Tibial nerve (tissue), 4 donors: ENCODE results near the gene SMYD3. TPM values are rescaled to one million over a fixed set of nuclear protein-coding genes. Genes with fewer than 3 reads are reported as not detected.

Experiments used
- DNase-seq, 2 donors: peaks; one replicate each; pipeline ENCODE4 v3.0.0-alpha.2; 2019; ENCODE audit warnings: low spot score in 2 of 2
- H3K27ac ChIP-seq, 4 donors: fragments of 200-600 bp; sonication (generic) in 3 of 4; one replicate each; pipeline ENCODE4 v1.5.1; 2017 to 2019; ENCODE audit warnings: mild to moderate bottlenecking in 1 of 4
- H3K27me3 ChIP-seq, 2 donors: fragments of 200-600 bp; sonication (generic) in 1 of 2; one replicate each; pipeline versions ENCODE4 v1.5.1 to v1.6.0; 2017 to 2019
- H3K36me3 ChIP-seq, 3 donors: fragments of 200-600 bp; sonication (generic); one replicate each; pipeline ENCODE4 v1.5.1; 2018 to 2019
- H3K4me1 ChIP-seq, 4 donors: fragments of 200-600 bp; sonication (generic) in 3 of 4; one replicate each; pipeline ENCODE4 v1.5.1; 2017 to 2019
- H3K4me3 ChIP-seq, 4 donors: fragments of 200-600 bp; sonication (generic) in 3 of 4; one replicate each; pipeline ENCODE4 v1.5.1; 2017 to 2019; ENCODE audit warnings: mild to moderate bottlenecking in 1 of 4, moderate library complexity in 1 of 4
- H3K9me3 ChIP-seq, 4 donors: fragments of 200-600 bp; sonication (generic) in 3 of 4; one replicate each; pipeline ENCODE4 v1.5.1; 2017 to 2019
- EP300 ChIP-seq, 2 donors: sonication (generic); formaldehyde crosslinking; IDR thresholded peaks; one replicate each; pipeline ENCODE4 v1.6.1; 2017; ENCODE audit warnings: antibody characterized with exemption in 2 of 2, mild to moderate bottlenecking in 1 of 2
- POLR2A ChIP-seq, 2 donors: fragments of 450-650 bp; IDR thresholded peaks; one replicate each; pipeline ENCODE4 v1.6.1; 2017; ENCODE audit warnings: antibody characterized with exemption in 2 of 2, mild to moderate bottlenecking in 2 of 2, moderate library complexity in 2 of 2
- WGBS, 2 donors: methylation state at CpG; one replicate each; pipeline ENCODE4 v1.1.5; 2018; 5-methylcytosine and 5-hydroxymethylcytosine counted together
- total RNA-seq, 4 donors: library from RNA; depleted of rRNA; stranded (reverse); fragments of >200 nt; gene quantifications; one replicate each; pipeline ENCODE4 v1.1.0, GENCODE V29; 2016
- TF ChIP-seq, protein P1 (sequence below), 5 experiments: fragments of 200-600 bp in 3 of 5; fragments of 450-650 bp in 2 of 5; sonication (generic) in 3 of 5; IDR thresholded peaks; one replicate each; pipeline ENCODE4 v1.5.1; 2016 to 2019; ENCODE audit warnings: antibody characterized with exemption in 5 of 5, mild to moderate bottlenecking in 3 of 5, moderate library complexity in 2 of 5

The SMYD3 gene
- total RNA-seq, 4 donors from 2014 or later, result 22.2 to 30.3 (median 27.0) TPM

DNA sequence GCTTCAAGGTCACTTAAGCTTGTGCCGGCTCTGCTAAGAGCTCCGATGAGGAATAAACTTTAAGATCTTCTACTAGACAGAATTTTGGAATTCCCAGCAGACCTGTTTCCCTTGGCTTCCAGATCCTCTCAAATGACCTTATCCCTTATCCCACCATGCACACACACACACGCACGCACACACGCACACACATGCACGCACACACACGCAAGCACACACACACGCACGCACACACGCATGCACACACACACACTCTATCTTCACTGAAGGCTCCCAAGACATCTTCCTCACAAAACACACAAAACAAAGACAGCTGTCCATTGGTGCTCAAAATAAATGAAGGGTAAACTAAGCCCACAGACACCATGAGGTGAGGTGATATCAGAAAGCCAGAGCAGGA, 692.4 kb downstream of the SMYD3 start:
- H3K27ac ChIP-seq, result no peak overlapping the region
- no peaks in the 10 kb centered on the region for H3K36me3 ChIP-seq
- DNase-seq, result no peak
- TF ChIP-seq POLR2A (IDR thresholded peaks at IDR 0.05), result no peak
- TF ChIP-seq, protein P1, sequence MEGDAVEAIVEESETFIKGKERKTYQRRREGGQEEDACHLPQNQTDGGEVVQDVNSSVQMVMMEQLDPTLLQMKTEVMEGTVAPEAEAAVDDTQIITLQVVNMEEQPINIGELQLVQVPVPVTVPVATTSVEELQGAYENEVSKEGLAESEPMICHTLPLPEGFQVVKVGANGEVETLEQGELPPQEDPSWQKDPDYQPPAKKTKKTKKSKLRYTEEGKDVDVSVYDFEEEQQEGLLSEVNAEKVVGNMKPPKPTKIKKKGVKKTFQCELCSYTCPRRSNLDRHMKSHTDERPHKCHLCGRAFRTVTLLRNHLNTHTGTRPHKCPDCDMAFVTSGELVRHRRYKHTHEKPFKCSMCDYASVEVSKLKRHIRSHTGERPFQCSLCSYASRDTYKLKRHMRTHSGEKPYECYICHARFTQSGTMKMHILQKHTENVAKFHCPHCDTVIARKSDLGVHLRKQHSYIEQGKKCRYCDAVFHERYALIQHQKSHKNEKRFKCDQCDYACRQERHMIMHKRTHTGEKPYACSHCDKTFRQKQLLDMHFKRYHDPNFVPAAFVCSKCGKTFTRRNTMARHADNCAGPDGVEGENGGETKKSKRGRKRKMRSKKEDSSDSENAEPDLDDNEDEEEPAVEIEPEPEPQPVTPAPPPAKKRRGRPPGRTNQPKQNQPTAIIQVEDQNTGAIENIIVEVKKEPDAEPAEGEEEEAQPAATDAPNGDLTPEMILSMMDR (IDR thresholded peaks at IDR 0.05), result no peak
- TF ChIP-seq EP300 (IDR thresholded peaks at IDR 0.05), result no peak
- H3K4me3 ChIP-seq, result no peak overlapping the region
- no peaks in the 10 kb centered on the region for H3K27me3 ChIP-seq
- 78 to 86% methylated on average over 10 of the region's 10 CpGs for WGBS, 2 donors
- H3K4me1 ChIP-seq, result no peaks in the 10 kb centered on the region
- H3K9me3 ChIP-seq, result no peaks in the 10 kb centered on the region

DNA sequence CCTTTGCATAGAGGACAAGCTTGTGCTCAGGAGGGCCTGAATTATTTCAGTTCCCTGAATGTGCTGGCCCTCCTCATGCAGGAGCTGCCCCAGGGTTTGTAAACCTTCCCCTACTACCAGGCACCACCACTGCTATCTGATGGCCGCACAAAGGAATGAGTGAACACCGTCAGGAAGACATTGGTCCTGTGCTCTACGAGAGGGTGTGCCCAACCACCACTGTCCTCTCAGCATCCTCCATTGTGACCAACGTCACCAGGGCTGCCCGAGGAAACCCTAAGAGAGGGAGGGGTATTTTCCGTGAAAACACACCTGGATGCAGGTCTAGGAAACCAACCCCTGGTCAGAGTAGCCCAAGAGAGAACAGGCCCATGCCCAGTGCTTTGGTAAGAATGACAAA, 694.8 kb downstream of the SMYD3 start:
- WGBS, 2 donors, result 89 to 96% methylated on average over 6 of the region's 6 CpGs
- H3K36me3 ChIP-seq, result no peaks in the 10 kb centered on the region
- TF ChIP-seq EP300 (IDR thresholded peaks at IDR 0.05) (no peak), POLR2A (IDR thresholded peaks at IDR 0.05) (no peak)
- TF ChIP-seq, protein P1 (IDR thresholded peaks at IDR 0.05), result no peak
- H3K27me3 ChIP-seq, result no peaks in the 10 kb centered on the region
- DNase-seq, result no peak
- H3K9me3 ChIP-seq, result no peaks in the 10 kb centered on the region
- no peak overlapping the region for H3K27ac ChIP-seq
- H3K4me1 ChIP-seq, result peaks cover 0 to 2% (median 0%) of the 10 kb centered on the region in 4 donors
- no peak overlapping the region for H3K4me3 ChIP-seq

DNA sequence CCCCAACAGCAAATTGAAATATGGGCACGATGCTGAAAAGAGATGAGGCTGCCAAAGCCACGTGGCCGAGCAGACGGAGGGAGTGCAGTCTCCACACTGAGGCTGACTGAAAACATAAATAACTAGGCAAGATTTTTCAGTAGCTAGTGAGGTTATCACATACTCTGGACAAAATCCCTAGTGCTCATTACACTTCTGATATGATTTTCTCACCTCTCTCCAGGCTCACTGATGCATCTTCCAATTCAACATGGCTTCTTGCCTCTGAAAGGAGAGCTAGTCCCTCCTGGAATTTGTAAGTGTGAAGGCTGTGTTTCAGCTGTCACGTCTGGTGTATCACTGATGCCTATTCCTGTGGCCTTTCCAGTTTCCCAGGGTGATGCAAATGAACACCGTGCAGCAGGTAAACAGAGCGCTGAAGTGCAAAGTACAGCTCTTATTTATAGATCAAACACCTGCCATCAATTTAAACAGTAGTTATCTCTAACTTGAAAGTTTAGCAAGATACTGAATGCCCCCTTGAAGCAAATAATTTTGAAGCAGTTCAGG, 696.2 kb downstream of the SMYD3 start:
- 49 to 55% methylated on average over 7 of the region's 7 CpGs for WGBS, 2 donors
- Histone ChIP-seq H3K27ac (no peak overlapping the region), H3K4me3 (no peak overlapping the region), H3K36me3 (no peaks in the 10 kb centered on the region), H3K4me1 (peaks cover 0 to 6% (median 0%) of the 10 kb centered on the region in 4 donors), H3K27me3 (no peaks in the 10 kb centered on the region), H3K9me3 (no peaks in the 10 kb centered on the region)
- TF ChIP-seq EP300 (IDR thresholded peaks at IDR 0.05) (no peak), POLR2A (IDR thresholded peaks at IDR 0.05) (no peak)
- TF ChIP-seq, protein P1 (IDR thresholded peaks at IDR 0.05), result no peak
- DNase-seq, result no peak

DNA sequence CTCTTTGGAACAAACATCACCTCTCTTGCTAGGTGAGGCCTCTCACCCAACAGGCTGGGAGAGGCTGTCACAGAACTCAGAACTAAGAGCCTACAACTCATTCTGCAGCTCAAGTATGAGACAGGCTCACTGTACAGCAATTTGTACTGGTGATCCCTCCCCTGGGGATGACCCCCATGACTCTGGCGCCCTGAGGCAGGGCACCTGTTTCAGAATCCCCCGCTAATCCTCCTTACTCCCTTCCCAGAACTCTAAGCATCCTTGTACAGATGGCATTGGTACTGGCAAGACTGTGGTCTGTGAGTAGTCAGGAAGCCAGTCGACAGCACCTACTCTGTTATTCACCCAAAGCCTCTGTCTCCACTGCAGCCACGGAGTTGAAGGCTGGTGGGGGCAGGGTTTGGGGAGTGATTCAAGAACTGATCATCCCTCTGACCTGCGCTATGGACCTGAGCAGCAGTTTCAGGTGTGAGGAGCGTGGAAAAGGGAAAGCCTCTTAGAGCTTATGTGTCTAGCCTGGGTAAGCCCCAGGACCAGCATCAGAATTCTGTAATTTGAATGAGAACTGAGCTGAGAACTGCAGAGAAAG, 696.8 kb downstream of the SMYD3 start:
- H3K4me1 ChIP-seq, result peaks cover 0 to 6% (median 0%) of the 10 kb centered on the region in 4 donors
- H3K4me3 ChIP-seq, result no peak overlapping the region
- no peaks in the 10 kb centered on the region for H3K9me3 ChIP-seq
- DNase-seq, result no peak
- WGBS, 2 donors, result 80 to 82% methylated on average over 6 of the region's 6 CpGs
- no peak for TF ChIP-seq EP300 (IDR thresholded peaks at IDR 0.05)
- TF ChIP-seq, protein P1 (IDR thresholded peaks at IDR 0.05), result no peak
- TF ChIP-seq POLR2A (IDR thresholded peaks at IDR 0.05), result no peak
- no peaks in the 10 kb centered on the region for H3K36me3 ChIP-seq
- H3K27ac ChIP-seq, result no peak overlapping the region
- no peaks in the 10 kb centered on the region for H3K27me3 ChIP-seq

DNA sequence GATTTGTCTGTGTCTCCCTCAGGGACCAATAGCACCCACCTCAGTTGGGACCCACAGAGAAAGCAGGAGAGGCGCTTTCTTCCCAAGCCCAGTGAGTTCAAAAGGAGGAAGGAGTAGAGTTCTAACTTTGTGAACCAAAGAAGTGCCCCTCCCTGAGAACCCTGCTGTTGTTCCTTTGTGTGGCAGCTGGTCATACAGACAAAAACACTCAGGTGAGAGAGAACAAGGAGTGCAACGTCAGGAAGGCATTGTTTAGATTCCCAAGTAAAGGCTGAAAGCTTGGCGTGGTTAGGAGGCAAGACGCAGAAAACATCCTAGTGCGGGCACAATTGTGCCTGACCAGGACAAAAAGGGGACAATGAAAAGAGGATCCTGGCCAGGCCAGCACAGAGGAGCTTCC, 697.7 kb downstream of the SMYD3 start:
- no peaks in the 10 kb centered on the region for H3K36me3 ChIP-seq
- TF ChIP-seq, protein P1 (IDR thresholded peaks at IDR 0.05), result no peak
- TF ChIP-seq EP300 (IDR thresholded peaks at IDR 0.05) (no peak), POLR2A (IDR thresholded peaks at IDR 0.05) (no peak)
- 81 to 89% methylated on average over 5 of the region's 5 CpGs for WGBS, 2 donors

More for the DNA sequence above, 697.7 kb downstream of the SMYD3 start:
- Histone ChIP-seq H3K4me1 (peaks cover 0 to 6% (median 0%) of the 10 kb centered on the region in 4 donors), H3K27ac (no peak overlapping the region), H3K9me3 (no peaks in the 10 kb centered on the region), H3K4me3 (no peak overlapping the region), H3K27me3 (no peaks in the 10 kb centered on the region)
- DNase-seq, result no peak
